NCI-H2107 treated with DMSO at 0.1 percent for 48 hours (cell line): Measurements from ENCODE around the gene TAF5L.

ENCODE experiments used
- DNase-seq: peaks from one replicate; lab custom pipeline; 2025; ENCODE audit not compliant: unreplicated experiment; lab: John Stamatoyannopoulos, UW

TAF5L gene

GRCh38 chr1:229625915-229626831, at the start of gene TAF5L, which contains the start of gene URB2:
TAF5L (minus strand) TSS chr1:229626122; CDS start chr1:229614482, 11,640 bp downstream.
URB2 (plus strand) TSS chr1:229626247; CDS start chr1:229627634, 1,387 bp downstream.
- DNase-seq, result peak; percentile 68

GRCh38 chr1:229675396-229675795, 49.5 kb upstream of the TAF5L start:
- no peak for DNase-seq

- DNase-seq, result no peak
These were observed 48.1 kb upstream of the TAF5L start for GRCh38 chr1:229674042-229674441.

- DNase-seq, result no peak
These were observed 46.3 kb upstream of the TAF5L start for GRCh38 chr1:229672246-229672645.

GRCh38 chr1:229671310-229671709, 45.4 kb upstream of the TAF5L start:
- DNase-seq, result no peak

GRCh38 chr1:229669333-229669732, 43.4 kb upstream of the TAF5L start:
- no peak for DNase-seq

DNA sequence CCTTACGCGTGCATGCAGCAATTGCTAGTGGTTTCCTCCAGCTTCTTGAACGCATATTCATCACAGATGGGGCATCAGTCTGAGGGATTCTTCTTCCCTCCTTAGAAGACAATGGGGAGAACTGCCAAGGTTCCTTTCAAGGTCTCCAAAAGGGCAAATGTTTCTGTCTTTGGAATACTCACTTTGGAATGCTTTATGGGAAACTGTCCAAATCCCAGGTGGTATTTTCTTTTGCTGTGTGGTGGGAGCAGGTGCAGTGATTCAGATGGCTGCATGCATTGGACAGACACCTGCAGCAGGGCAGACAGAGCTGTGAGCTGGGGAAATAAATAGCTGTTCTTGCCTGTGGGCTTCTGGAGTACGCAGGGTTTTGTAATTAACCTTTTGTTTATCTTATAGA, 40.7 kb upstream of the TAF5L start:
- DNase-seq, result peak; percentile 85

DNA sequence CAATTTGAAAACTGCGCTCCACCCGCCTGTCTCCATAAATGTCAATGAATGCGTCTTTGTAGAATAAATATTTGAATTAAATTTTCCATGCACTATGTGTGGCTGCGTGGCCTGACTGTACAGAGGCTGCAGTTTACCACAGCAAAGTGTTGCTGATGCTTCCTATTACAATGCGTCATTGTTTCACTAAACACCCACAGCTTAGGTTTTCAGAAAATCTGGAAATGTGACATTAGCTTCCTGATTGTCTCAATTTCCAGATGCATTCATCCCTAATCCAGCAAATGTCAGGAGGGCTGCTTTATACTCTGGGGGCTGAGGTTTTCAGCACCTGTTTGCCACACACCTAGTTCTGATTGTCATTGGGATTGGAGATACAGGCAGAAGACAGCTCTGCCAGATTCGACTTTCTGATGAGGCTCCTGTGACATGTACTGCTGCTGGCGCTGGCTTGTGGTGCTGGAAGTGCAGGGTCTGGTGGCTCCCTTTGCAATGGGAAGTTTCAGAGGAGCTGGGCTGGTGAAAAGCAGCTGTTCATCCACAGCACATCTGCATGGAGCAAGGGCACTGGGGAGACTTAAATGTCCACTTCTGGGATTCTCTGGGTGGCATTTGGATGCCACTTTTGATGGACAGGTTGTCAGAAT, 40.1 kb upstream of the TAF5L start:
- DNase-seq, result peak; percentile 60

GRCh38 chr1:229664133-229664689, 38.3 kb upstream of the TAF5L start:
- no peak for DNase-seq

DNA sequence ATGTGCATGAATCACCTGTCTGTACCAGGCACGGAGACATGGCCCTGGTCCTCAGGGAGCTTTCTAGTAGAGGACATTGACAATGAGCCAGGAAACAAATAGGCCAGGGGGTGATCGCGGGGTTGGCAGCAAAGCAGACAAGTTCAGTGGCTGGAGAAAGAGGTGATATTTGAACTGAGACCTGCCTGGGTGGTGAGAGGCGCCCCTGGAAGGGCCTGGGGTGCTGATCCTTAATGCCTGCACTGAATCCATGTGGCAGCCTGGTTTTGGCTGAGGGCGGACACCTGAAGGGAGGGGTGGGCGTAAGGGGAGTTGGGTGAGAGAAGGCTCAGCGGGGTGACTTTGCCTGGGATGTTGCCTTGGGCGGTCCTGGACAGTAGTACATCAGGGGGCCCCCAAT, 36.0 kb upstream of the TAF5L start:
- DNase-seq, result no peak

DNA sequence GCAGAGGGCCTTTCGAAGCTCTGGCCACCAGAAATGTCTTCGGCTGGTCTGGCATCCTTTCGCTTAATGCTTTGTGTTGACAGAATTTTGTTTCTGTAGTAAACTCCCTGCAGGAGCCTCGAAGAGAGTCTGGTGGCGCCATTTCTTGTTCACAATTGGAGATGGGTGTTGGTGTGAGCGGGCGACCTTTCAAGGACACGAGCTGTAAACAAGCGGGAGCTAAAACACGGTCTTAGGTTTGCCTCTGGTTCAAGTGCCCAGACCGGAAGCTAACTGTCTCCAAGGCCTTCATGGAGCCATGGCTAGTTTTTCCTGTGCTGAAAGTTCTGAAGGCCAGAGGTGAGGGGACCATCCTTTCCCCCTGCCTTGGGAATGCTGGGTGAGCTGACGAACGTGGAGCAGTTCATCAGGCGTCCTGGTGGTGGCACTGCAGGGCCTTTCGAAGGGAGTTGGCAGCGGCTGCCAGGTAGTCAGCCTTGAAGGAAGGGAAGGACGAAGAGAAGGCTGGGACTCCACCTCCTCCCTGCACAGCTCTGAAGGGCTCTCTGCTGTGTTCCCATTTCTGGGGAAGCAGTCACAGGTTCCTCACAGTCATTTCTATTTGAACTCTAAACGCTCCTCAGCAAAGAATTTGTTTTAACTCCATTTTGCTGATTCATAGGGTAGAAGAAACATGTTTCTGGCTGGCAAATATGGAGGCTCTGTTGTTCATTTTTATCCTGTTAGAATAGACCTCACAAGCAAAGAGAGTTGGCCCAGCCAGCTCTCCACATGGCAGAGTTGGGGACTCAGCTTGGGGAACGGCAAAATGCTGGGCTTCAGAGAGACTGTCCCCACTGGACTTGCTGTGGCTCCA, 35.3 kb upstream of the TAF5L start:
- peak; percentile 57 for DNase-seq

DNA sequence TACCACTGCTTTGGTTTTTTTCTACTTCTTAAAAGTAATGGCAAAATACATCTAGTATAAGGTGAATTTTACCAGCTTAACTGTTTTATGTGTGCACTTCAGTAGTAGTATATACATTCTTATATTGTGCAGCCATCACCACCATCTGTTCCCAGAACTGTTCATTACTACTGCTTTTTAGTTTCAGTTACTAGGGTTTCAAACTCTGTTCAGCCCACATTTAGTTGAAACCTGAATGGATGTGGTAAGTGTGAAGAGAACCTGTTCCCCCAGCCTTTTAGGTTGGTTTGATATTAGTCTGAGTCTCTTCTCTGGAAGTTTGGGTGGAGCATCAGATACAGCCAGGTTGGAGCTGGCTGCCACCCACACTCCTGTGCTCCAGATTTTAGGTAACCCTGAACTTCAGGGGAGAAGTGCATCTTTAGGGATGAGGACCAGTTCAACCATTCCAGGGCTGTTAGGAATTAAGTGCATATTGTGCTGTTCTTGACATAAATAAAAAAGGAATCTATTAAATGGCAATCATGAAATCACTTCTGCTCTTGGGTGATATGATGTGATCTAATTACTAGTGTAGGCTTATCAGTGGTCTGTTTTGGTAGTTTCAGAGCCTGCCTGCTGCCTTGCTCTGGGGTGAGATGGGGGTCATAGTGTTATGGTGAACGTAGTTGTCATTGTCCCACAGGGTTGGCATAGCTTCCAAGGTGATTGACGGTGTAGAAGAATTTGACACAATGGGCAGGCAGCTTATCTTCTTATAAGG, 32.3 kb upstream of the TAF5L start:
- DNase-seq, result no peak

DNA sequence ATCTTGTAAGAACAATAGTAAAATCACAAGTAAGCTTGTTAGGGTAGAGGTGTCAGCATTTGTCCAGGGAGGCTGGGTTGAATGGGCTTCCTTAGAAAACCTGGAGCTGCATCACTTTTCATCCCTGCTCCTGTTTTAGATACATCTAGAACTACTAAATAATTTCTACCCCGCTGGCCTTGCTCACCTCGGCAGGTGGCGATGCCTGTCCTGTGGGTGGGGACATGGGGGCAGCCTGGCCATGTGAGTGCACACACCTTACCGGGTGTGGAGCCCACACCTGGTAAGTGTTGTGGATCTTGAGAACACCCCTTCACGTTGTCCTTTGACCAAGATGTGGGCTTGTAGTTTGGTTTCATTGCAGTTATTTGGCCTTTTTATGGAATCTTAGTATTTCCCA, 29.9 kb upstream of the TAF5L start:
- no peak for DNase-seq

DNA sequence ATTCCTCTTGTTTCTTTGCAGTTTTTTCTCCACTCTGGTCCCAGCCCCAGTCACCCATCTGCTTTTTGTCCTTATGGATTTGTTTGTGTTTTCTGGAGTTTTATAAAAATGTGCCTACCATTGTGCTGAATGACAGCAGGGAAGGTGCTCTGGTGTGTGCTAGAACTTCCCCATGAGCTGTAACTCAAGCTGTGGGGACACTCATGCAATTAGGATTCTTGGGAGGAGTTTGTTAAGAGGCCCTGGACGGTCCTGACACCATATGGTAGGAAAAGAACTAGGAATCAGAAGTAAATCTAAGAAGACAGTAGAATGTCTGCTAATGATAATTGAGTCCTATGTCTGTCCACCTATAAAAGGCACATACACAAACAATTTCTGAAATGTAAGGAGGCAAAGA, 27.5 kb upstream of the TAF5L start:
- no peak for DNase-seq

GRCh38 chr1:229651546-229651945, 25.6 kb upstream of the TAF5L start:
- DNase-seq, result no peak

- no peak for DNase-seq
These were observed 24.1 kb upstream of the TAF5L start for GRCh38 chr1:229650045-229650444.

DNA sequence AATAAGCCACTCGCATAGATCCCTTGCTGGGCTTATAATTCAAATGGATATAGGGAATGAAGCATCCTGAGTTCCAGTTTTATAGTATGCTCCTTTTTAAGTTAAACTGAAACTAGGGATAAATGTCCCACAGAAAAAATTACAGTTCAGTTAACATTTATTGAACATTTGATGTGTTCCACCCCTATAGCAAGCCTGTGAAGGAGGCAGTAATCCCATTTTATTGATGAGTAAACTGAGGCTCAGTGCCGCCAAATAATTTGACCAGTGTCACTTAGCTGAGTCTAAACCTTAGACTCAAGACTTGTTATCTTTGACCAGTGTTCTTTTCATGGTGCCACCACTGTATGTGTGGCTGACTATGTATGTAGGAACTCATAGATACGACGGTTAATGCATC, 22.5 kb upstream of the TAF5L start:
- DNase-seq, result no peak

GRCh38 chr1:229645324-229645993, 19.5 kb upstream of the TAF5L start:
- DNase-seq, result no peak

DNA sequence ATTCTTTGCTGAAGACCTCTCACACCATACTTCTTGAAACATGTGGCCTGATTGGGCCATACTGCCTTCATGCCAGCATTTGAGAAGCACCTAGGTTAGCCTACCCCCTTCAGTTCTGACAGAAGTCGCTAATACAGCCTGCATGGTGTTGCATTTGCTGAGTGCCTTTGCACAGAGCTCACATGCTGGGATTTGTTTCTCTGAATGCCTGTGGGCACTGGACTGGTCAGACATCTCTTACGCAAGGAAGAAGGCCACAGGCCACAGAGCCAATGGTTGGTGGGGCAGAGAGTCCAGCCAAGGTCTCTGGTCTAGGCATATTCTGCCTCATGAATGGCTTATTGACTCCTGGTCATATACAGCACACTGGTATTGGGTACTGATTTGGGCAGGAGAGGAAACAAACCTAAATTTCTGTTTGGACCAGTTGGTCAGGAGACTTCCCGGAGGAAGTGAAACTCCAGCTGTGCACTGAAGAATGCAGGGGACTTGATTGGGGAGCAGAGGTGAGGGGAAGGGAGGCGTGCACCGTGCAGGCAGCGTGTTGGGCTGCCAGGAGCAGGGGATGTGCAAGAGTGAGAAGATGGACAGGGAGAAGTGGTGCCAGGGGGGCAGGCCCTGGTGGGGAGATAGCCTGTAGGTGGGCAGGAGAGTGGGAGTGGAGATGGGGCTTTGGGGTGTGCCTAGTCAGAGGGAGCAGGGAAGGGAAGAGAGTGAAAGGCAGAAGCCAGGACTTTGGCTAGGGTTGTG, 18.2 kb upstream of the TAF5L start:
- no peak for DNase-seq
